G401 (cell line): ENCODE data around the gene OR2C1. TPM values are rescaled to one million over a fixed set of nuclear protein-coding genes. Genes with fewer than 3 reads are reported as not detected.
A peak's percentile ranks its signal among the peaks of the same experiment; 100 is the strongest.

Source experiments
- DNase-seq: peaks from one replicate; pipeline ENCODE4 v3.0.0-alpha.2; 2015; ENCODE audit warnings: low spot score
- in situ Hi-C: cut with HindIII; loops from 2 replicates; pipeline ENCODE4 v1.10.0; 2016; ENCODE audit warnings: low sequenced_read_pairs, mixed read lengths
- total RNA-seq: library from RNA; depleted of rRNA; stranded (reverse); fragments of >200 nt; shearing (Covaris generic); gene quantifications from 2 replicates; pipeline ENCODE4 v1.2.3, GENCODE V29; 2014; rRNA removed

The OR2C1 gene
- total RNA-seq, 1 experiment from 2014 or later, result not detected

GRCh38 chr16:3383045-3383448 lies 27.4 kb downstream of the OR2C1 start:
- DNase-seq, result no peak
- in situ Hi-C loops, result no loop called here

- in situ Hi-C loops, result no loop called here
- no peak for DNase-seq
Observed at GRCh38 chr16:3388325-3388724, 32.6 kb downstream of the OR2C1 start.

GRCh38 chr16:3389663-3390338 lies 34.1 kb downstream of the OR2C1 start:
- no peak for DNase-seq
- in situ Hi-C loops, result no loop called here

GRCh38 chr16:3400446-3400778 lies 44.7 kb downstream of the OR2C1 start:
- in situ Hi-C loops, result no loop called here
- DNase-seq, result no peak

GRCh38 chr16:3400779-3401688 lies 45.3 kb downstream of the OR2C1 start, which contains the start of the genes ZNF174 and ZSCAN32:
Gene ZNF174 (plus strand): TSS chr16:3401215. CDS start chr16:3402005, 790 bp downstream.
Gene ZSCAN32 (minus strand): TSS chr16:3401004. CDS start chr16:3397557, 3,447 bp downstream.
- in situ Hi-C loops, result no loop called here
- peak; percentile 99 for DNase-seq

GRCh38 chr16:3401719-3402397 lies 46.2 kb downstream of the OR2C1 start:
- peak; percentile 13 for DNase-seq
- in situ Hi-C loops, result no loop called here

Other genes with a start within 250 kb of the OR2C1 start
- gene ZNF205, start 243.3 kb upstream of the OR2C1 start, total RNA-seq, result 21.3 and 27.6 TPM in 2 replicates
- 0.31 and 0.61 TPM in 2 replicates for gene ZNF213, start 220.9 kb upstream of the OR2C1 start, total RNA-seq
- not detected in 2 replicates for gene OR1F1, start 167.7 kb upstream of the OR2C1 start, total RNA-seq
- 9.8 and 10.1 TPM in 2 replicates for gene ZNF200, start 120.7 kb upstream of the OR2C1 start, total RNA-seq
- not detected in 2 replicates for gene MEFV, start 99.3 kb upstream of the OR2C1 start, total RNA-seq
- 87.5 and 117 TPM in 2 replicates for gene ZNF263, start 72.4 kb upstream of the OR2C1 start, total RNA-seq
- gene TIGD7, start 50.5 kb upstream of the OR2C1 start, total RNA-seq, result 6.5 and 11.8 TPM in 2 replicates
- 23.0 and 25.4 TPM in 2 replicates for gene ZNF75A, start 50.4 kb upstream of the OR2C1 start, total RNA-seq
- 30.4 and 31.3 TPM in 2 replicates for gene ZSCAN32, start 45.1 kb downstream of the OR2C1 start, total RNA-seq
- 20.0 and 26.6 TPM in 2 replicates for gene ZNF174, start 45.3 kb downstream of the OR2C1 start, total RNA-seq
- 0.18 and 0.61 TPM in 2 replicates for gene ZNF597, start 87.6 kb downstream of the OR2C1 start, total RNA-seq
- gene NAA60, start 87.8 kb downstream of the OR2C1 start, total RNA-seq, result 5.2 and 35.3 TPM in 2 replicates
- gene C16orf90, start 139.6 kb downstream of the OR2C1 start, total RNA-seq, result not detected in 2 replicates
- 15.6 and 24.5 TPM in 2 replicates for gene CLUAP1, start 145.1 kb downstream of the OR2C1 start, total RNA-seq
- 0.12 TPM in 1 of 2 replicates, not detected in the other for gene NLRC3, start 221.5 kb downstream of the OR2C1 start, total RNA-seq